Choroid plexus epithelial cell (primary cell): ENCODE results near the gene GDAP1L1.

Source experiments
- DNase-seq: peaks from one replicate; pipeline ENCODE4 v3.0.0-alpha.2; 2010; ENCODE audit warnings: low read depth
- H3K4me3 ChIP-seq: 2 replicates; pipeline ENCODE4 v1.5.1; 2011; ENCODE audit warnings: low read depth, mild to moderate bottlenecking, control low read depth, low read length, moderate library complexity
- CTCF ChIP-seq: conservative IDR thresholded peaks from 2 replicates; pipeline ENCODE4 v1.5.1; 2011; ENCODE audit warnings: low read depth, mild to moderate bottlenecking, control low read depth, inconsistent platforms, low read length, moderate library complexity

GDAP1L1 gene

GRCh38 chr20:44219170-44219730, 27.9 kb upstream of the GDAP1L1 start:
- no peak for TF ChIP-seq CTCF
- no peak overlapping the region for H3K4me3 ChIP-seq
- DNase-seq: no peak

- TF ChIP-seq CTCF: no peak
- DNase-seq: no peak
- no peak overlapping the region for H3K4me3 ChIP-seq
Observed at GRCh38 chr20:44219791-44220190, 27.3 kb upstream of the GDAP1L1 start.

- no peak for DNase-seq
Observed at GRCh38 chr20:44221368-44221954, 25.6 kb upstream of the GDAP1L1 start.

GRCh38 chr20:44222027-44222426, 25.1 kb upstream of the GDAP1L1 start:
- H3K4me3 ChIP-seq: no peak overlapping the region
- no peak for TF ChIP-seq CTCF
- no peak for DNase-seq

More at GRCh38 chr20:44221368-44221954, 25.6 kb upstream of the GDAP1L1 start:
- no peak for TF ChIP-seq CTCF
- H3K4me3 ChIP-seq: no peak overlapping the region

- no peak overlapping the region for H3K4me3 ChIP-seq
- DNase-seq: no peak
- TF ChIP-seq CTCF: peak; percentile 12
Observed at GRCh38 chr20:44222633-44223368, 24.3 kb upstream of the GDAP1L1 start.

- no peak for TF ChIP-seq CTCF
- DNase-seq: no peak
- H3K4me3 ChIP-seq: no peak overlapping the region
Observed at GRCh38 chr20:44223721-44224120, 23.4 kb upstream of the GDAP1L1 start.
